ENCODE data around the gene G6PC2. TPM values are rescaled to one million over a fixed set of nuclear protein-coding genes. Genes with fewer than 3 reads are reported as not detected.

The G6PC2 gene
- total RNA-seq, 1 donor from 2014 or later, result not detected

DNA sequence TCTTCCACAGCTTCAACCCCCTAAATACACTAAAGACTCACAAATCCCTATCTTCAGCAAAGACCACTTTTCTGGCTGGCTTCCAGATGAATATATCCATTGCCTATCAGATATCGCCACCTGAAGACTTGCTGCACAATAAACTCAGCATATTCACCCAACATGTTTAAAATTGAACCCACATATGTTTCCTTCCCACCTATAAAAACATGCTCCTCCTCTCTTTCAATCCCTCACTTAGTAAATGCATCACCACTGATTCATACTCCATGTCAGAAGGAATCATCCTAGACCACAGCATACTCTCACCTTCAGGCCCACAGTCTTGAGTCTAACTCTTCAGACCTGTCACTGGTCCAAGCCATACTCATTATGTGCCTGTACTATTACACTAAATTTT, 16.1 kb upstream of the G6PC2 start:
- no peak overlapping the region for H3K27ac ChIP-seq
- no peaks in the 10 kb centered on the region for H3K9me3 Mint-ChIP-seq
- peaks cover 32% of the 10 kb centered on the region for H3K36me3 Mint-ChIP-seq
- H3K4me1 ChIP-seq, result peaks cover 4% of the 10 kb centered on the region
- peaks cover 77% of the 10 kb centered on the region for H3K79me2 ChIP-seq (ENCODE audit: low read depth)
- no peak overlapping the region for H3K4me3 Mint-ChIP-seq
- no peak overlapping the region for H2AFZ ChIP-seq (replicated peaks)
- no peaks in the 10 kb centered on the region for H3K27me3 ChIP-seq
- no peak overlapping the region for H3K27ac Mint-ChIP-seq
- no peak for DNase-seq (ENCODE audit: low spot score)
- TF ChIP-seq EZH2 (IDR thresholded peaks at IDR 0.05), result no peak
- TF ChIP-seq EZH2phosphoT487 (IDR thresholded peaks at IDR 0.05), result no peak
- TF ChIP-seq, protein P1, sequence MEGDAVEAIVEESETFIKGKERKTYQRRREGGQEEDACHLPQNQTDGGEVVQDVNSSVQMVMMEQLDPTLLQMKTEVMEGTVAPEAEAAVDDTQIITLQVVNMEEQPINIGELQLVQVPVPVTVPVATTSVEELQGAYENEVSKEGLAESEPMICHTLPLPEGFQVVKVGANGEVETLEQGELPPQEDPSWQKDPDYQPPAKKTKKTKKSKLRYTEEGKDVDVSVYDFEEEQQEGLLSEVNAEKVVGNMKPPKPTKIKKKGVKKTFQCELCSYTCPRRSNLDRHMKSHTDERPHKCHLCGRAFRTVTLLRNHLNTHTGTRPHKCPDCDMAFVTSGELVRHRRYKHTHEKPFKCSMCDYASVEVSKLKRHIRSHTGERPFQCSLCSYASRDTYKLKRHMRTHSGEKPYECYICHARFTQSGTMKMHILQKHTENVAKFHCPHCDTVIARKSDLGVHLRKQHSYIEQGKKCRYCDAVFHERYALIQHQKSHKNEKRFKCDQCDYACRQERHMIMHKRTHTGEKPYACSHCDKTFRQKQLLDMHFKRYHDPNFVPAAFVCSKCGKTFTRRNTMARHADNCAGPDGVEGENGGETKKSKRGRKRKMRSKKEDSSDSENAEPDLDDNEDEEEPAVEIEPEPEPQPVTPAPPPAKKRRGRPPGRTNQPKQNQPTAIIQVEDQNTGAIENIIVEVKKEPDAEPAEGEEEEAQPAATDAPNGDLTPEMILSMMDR (IDR thresholded peaks at IDR 0.05), result no peak
- H3K4me1 Mint-ChIP-seq, result peaks cover 9% of the 10 kb centered on the region
- H3K27me3 Mint-ChIP-seq (ENCODE audit: insufficient read depth, low read depth), result peaks cover under 1% of the 10 kb centered on the region
- H4K20me1 ChIP-seq (ENCODE audit: low read depth), result no peaks in the 10 kb centered on the region
- H3K9ac ChIP-seq, result no peak overlapping the region
- H3K4me3 ChIP-seq, result no peak overlapping the region
- H3K4me2 ChIP-seq, result no peak overlapping the region
- H3F3A ChIP-seq (ENCODE audit: low read depth), result peaks cover 4% of the 10 kb centered on the region
- H3K9me3 ChIP-seq (ENCODE audit: low read depth), result no peaks in the 10 kb centered on the region
- peaks cover 9% of the 10 kb centered on the region for H3K36me3 ChIP-seq

DNA sequence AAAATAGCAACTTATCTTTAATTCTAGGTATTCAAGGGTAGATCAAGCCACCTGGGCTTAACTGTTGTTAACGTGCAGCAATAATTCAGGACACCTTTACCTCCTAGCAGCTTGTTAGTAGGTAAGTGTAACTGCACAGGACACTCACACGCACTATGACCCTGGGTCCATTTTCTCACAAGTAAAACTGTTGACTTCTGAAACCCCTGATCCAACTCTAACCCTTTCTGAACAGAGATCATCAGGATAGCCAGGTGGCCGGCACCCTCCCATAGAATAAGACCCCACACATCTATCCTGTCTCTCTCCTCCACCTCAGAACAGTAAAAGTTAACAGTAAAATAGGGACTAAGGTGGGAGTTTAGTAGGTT, 11.5 kb upstream of the G6PC2 start:
- peak overlapping the region; percentile 82 for H3K4me3 ChIP-seq
- peak overlapping the region; percentile 95 for H3K4me2 ChIP-seq
- H3K4me1 ChIP-seq, result peaks cover 8% of the 10 kb centered on the region
- peak overlapping the region; percentile 15 for H3K27ac Mint-ChIP-seq
- peak overlapping the region; percentile 99 for H3K4me3 Mint-ChIP-seq
- peaks cover 18% of the 10 kb centered on the region for H3K36me3 Mint-ChIP-seq
- H3K27ac ChIP-seq, result no peak overlapping the region
- DNase-seq (ENCODE audit: low spot score), result no peak
- H3K27me3 Mint-ChIP-seq (ENCODE audit: insufficient read depth, low read depth), result peaks cover 4% of the 10 kb centered on the region
- H2AFZ ChIP-seq (replicated peaks), result peak overlapping the region; percentile 71
- H3K79me2 ChIP-seq (ENCODE audit: low read depth), result peaks cover 41% of the 10 kb centered on the region
- H3K9me3 ChIP-seq (ENCODE audit: low read depth), result no peaks in the 10 kb centered on the region
- TF ChIP-seq EZH2 (IDR thresholded peaks at IDR 0.05) (no peak), EZH2phosphoT487 (IDR thresholded peaks at IDR 0.05) (no peak)
- TF ChIP-seq, protein P1 (IDR thresholded peaks at IDR 0.05), result no peak
- peak overlapping the region; percentile 47 for H3K9ac ChIP-seq
- peaks cover 22% of the 10 kb centered on the region for H3K27me3 ChIP-seq
- peaks cover 5% of the 10 kb centered on the region for H3K36me3 ChIP-seq
- no peaks in the 10 kb centered on the region for H4K20me1 ChIP-seq (ENCODE audit: low read depth)
- H3K4me1 Mint-ChIP-seq, result peaks cover 17% of the 10 kb centered on the region
- H3F3A ChIP-seq (ENCODE audit: low read depth), result no peaks in the 10 kb centered on the region
- no peaks in the 10 kb centered on the region for H3K9me3 Mint-ChIP-seq

DNA sequence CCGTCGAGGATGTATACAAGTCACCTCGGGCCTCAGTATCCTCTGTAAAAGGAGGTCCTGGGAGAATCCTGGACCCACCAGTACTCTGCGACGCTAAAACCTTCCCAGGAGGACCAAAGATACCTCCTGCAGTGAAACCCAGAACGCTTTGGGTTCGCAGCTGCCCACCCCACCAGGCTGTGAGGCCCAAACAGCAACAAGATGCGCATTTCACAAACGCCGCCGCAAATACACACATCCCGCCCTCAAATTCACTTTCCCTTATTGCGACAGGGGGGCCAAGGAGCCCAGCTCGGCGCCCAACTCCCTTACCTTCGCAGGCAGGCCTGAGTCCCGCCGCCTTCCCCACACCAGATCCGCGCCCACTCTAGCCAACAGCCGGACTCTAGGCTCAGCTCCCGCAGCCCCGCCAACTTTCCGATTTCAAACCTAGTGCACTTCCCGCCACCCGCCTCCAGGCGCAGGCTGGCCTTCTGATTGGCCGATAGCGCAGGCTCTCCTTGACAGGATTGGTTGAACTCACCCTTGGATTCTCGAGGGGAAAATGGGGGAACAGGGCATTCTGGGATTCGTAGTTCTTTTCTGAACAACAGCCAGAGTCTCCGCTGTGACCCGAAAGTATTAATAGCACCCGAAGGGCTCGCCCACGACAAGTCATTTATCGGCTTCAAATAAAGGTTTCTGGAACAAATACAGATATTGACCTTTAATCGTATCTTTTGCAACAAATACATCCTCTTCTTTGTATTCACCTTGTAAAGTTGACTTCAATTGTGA, 10.9 kb upstream of the G6PC2 start, which contains the start of gene SPC25:
Gene SPC25 (minus strand): TSS at position 425 of the 777 bp plus-strand sequence. CDS start 911 bp downstream, outside the sequence.
- Mint-ChIP-seq H3K36me3 (peaks cover 14% of the 10 kb centered on the region), H3K27ac (peak within 1 kb of the TSS; percentile 96), H3K27me3 (ENCODE audit: insufficient read depth, low read depth) (peaks cover 4% of the 10 kb centered on the region), H3K4me3 (peak within 1 kb of the TSS; percentile 99), H3K4me1 (peaks cover 17% of the 10 kb centered on the region), H3K9me3 (no peaks in the 10 kb centered on the region)
- Histone ChIP-seq H3K4me3 (peak within 1 kb of the TSS; percentile 82), H3K27ac (no peak within 1 kb of the TSS), H3K36me3 (peaks cover 5% of the 10 kb centered on the region), H3K27me3 (peaks cover 22% of the 10 kb centered on the region), H3K9ac (peak within 1 kb of the TSS; percentile 47), H3K9me3 (ENCODE audit: low read depth) (no peaks in the 10 kb centered on the region), H3K4me1 (peaks cover 8% of the 10 kb centered on the region), H3K79me2 (ENCODE audit: low read depth) (peaks cover 36% of the 10 kb centered on the region), H4K20me1 (ENCODE audit: low read depth) (no peaks in the 10 kb centered on the region), H3F3A (ENCODE audit: low read depth) (no peaks in the 10 kb centered on the region), H2AFZ (replicated peaks) (peak within 1 kb of the TSS; percentile 78), H3K4me2 (peak within 1 kb of the TSS; percentile 95)
- TF ChIP-seq, protein P1 (IDR thresholded peaks at IDR 0.05), result no peak
- TF ChIP-seq EZH2phosphoT487 (IDR thresholded peaks at IDR 0.05) (no peak), EZH2 (IDR thresholded peaks at IDR 0.05) (no peak)
- peak; percentile 97 for DNase-seq (ENCODE audit: low spot score)
